Chondrocyte (in vitro differentiated cells): ENCODE measurements around the gene CMSS1. TPM values are rescaled to one million over a fixed set of nuclear protein-coding genes. Genes with fewer than 3 reads are reported as not detected.

Experiments
- DNase-seq: peaks from one replicate; pipeline ENCODE4 v3.0.0; 2021; ENCODE audit warnings: mixed read lengths, low spot score
- H3K27ac Mint-ChIP-seq: one replicate; pipeline ENCODE4 v1.8.0; 2021; ENCODE audit warnings: mild to moderate bottlenecking, moderate library complexity, mixed read lengths; ENCODE audit not compliant: unreplicated experiment
- H3K27me3 Mint-ChIP-seq: 2 replicates; pipeline ENCODE4 v1.8.0; 2021; ENCODE audit warnings: low read depth, mixed read lengths
- H3K36me3 Mint-ChIP-seq: 2 replicates; pipeline ENCODE4 v1.8.0; 2021; ENCODE audit warnings: low read depth, mixed read lengths
- H3K4me1 Mint-ChIP-seq: 2 replicates; pipeline ENCODE4 v1.8.0; 2021; ENCODE audit warnings: low read depth, mild to moderate bottlenecking, mixed read lengths
- H3K4me3 Mint-ChIP-seq: one replicate; pipeline ENCODE4 v1.8.0; 2021; ENCODE audit warnings: mild to moderate bottlenecking, moderate library complexity, mixed read lengths; ENCODE audit not compliant: unreplicated experiment
- H3K9me3 Mint-ChIP-seq: 2 replicates; pipeline ENCODE4 v1.8.0; 2021; ENCODE audit warnings: low read depth, mixed read lengths
- CTCF ChIP-seq: fragments of 200-600 bp; sonication (generic); IDR thresholded peaks from 2 replicates; pipeline ENCODE4 v1.5.0; 2021; ENCODE audit warnings: antibody characterized with exemption, mild to moderate bottlenecking, moderate library complexity
- total RNA-seq: library from RNA; stranded (reverse); gene quantifications from 3 replicates; pipeline ENCODE4 v1.2.1, GENCODE V29; 2021

Gene CMSS1
- total RNA-seq, 1 donor from 2014 or later, result 19.5 TPM

- Mint-ChIP-seq H3K36me3 (no peaks in the 10 kb centered on the region), H3K4me3 (no peak overlapping the region), H3K9me3 (no peaks in the 10 kb centered on the region), H3K4me1 (peaks cover 24% of the 10 kb centered on the region), H3K27me3 (no peaks in the 10 kb centered on the region), H3K27ac (no peak overlapping the region)
- no peak for TF ChIP-seq CTCF
- no peak for DNase-seq
These were observed 90.4 kb downstream of the CMSS1 start for GRCh38 chr3:99907959-99908544.

- no peaks in the 10 kb centered on the region for H3K36me3 Mint-ChIP-seq
- no peak overlapping the region for H3K4me3 Mint-ChIP-seq
- no peaks in the 10 kb centered on the region for H3K9me3 Mint-ChIP-seq
- peak overlapping the region; percentile 81 for H3K27ac Mint-ChIP-seq
- H3K4me1 Mint-ChIP-seq, result peaks cover 24% of the 10 kb centered on the region
- H3K27me3 Mint-ChIP-seq, result no peaks in the 10 kb centered on the region
- no peak for TF ChIP-seq CTCF
- no peak for DNase-seq
These were observed 92.2 kb downstream of the CMSS1 start for GRCh38 chr3:99909714-99910495.

- no peaks in the 10 kb centered on the region for H3K9me3 Mint-ChIP-seq
- no peak overlapping the region for H3K4me3 Mint-ChIP-seq
- H3K4me1 Mint-ChIP-seq, result peaks cover 24% of the 10 kb centered on the region
- no peaks in the 10 kb centered on the region for H3K36me3 Mint-ChIP-seq
- no peaks in the 10 kb centered on the region for H3K27me3 Mint-ChIP-seq
- no peak for TF ChIP-seq CTCF
- peak overlapping the region; percentile 81 for H3K27ac Mint-ChIP-seq
- DNase-seq, result no peak
These were observed 93.2 kb downstream of the CMSS1 start for GRCh38 chr3:99910752-99911290.

- no peak overlapping the region for H3K4me3 Mint-ChIP-seq
- no peaks in the 10 kb centered on the region for H3K9me3 Mint-ChIP-seq
- H3K27ac Mint-ChIP-seq, result no peak overlapping the region
- H3K27me3 Mint-ChIP-seq, result no peaks in the 10 kb centered on the region
- H3K4me1 Mint-ChIP-seq, result peaks cover 24% of the 10 kb centered on the region
- TF ChIP-seq CTCF, result no peak
- no peaks in the 10 kb centered on the region for H3K36me3 Mint-ChIP-seq
- DNase-seq, result no peak
These were observed 93.8 kb downstream of the CMSS1 start for GRCh38 chr3:99911433-99911832.

- H3K4me1 Mint-ChIP-seq, result peaks cover 26% of the 10 kb centered on the region
- no peak for TF ChIP-seq CTCF
- no peak overlapping the region for H3K27ac Mint-ChIP-seq
- no peaks in the 10 kb centered on the region for H3K9me3 Mint-ChIP-seq
- H3K4me3 Mint-ChIP-seq, result no peak overlapping the region
- no peak for DNase-seq
- no peaks in the 10 kb centered on the region for H3K36me3 Mint-ChIP-seq
- no peaks in the 10 kb centered on the region for H3K27me3 Mint-ChIP-seq
These were observed 98.3 kb downstream of the CMSS1 start for GRCh38 chr3:99915906-99916432.
